ENCODE results near the gene PLA2G4B.
A peak's percentile ranks its signal among the peaks of the same experiment; 100 is the strongest.

The PLA2G4B gene

GRCh38 chr15:41838400-41838897, at the start of gene PLA2G4B:
PLA2G4B (plus strand) TSS chr15:41838847; CDS start chr15:41838914, 67 bp downstream.
- Mint-ChIP-seq H3K27ac (no peak within 1 kb of the TSS), H3K9me3 (no peaks in the 10 kb centered on the region), H3K4me3 (no peak within 1 kb of the TSS), H3K36me3 (peaks cover 6% of the 10 kb centered on the region), H3K4me1 (peaks cover 7% of the 10 kb centered on the region), H3K27me3 (no peaks in the 10 kb centered on the region)
- CTCF ChIA-PET = interaction anchor here (0.7 to 1.5 kb wide), 3 partner anchors 27 to 216 kb away, joined by 3 to 5 read pairs (median 3); no protein-coding TSS in a partner anchor
- no peak for DNase-seq

- Mint-ChIP-seq H3K4me1 (peaks cover 43% of the 10 kb centered on the region), H3K9me3 (no peaks in the 10 kb centered on the region), H3K4me3 (no peak overlapping the region), H3K27ac (peak overlapping the region; percentile 35), H3K36me3 (no peaks in the 10 kb centered on the region), H3K27me3 (no peaks in the 10 kb centered on the region)
- CTCF ChIA-PET = interaction anchor here (2.7 kb wide), 1 partner anchor 15 kb away, joined by 10 read pairs; the partner anchor contains the start of gene MAPKBP1
- no peak for DNase-seq
These were observed 49.4 kb upstream of the PLA2G4B start for GRCh38 chr15:41789236-41789635.

GRCh38 chr15:41789662-41790061, 49.0 kb upstream of the PLA2G4B start:
- Mint-ChIP-seq H3K27ac (no peak overlapping the region), H3K4me3 (no peak overlapping the region), H3K9me3 (no peaks in the 10 kb centered on the region), H3K27me3 (no peaks in the 10 kb centered on the region), H3K36me3 (no peaks in the 10 kb centered on the region), H3K4me1 (peaks cover 45% of the 10 kb centered on the region)
- CTCF ChIA-PET = interaction anchor here (0.5 to 2.7 kb wide), 3 partner anchors 9 to 21 kb away, joined by 4 to 10 read pairs (median 7); partner anchors contain the start of gene MAPKBP1
- DNase-seq = no peak

- H3K36me3 Mint-ChIP-seq = no peaks in the 10 kb centered on the region
- no peak for DNase-seq
- H3K9me3 Mint-ChIP-seq = no peaks in the 10 kb centered on the region
- H3K4me1 Mint-ChIP-seq = peaks cover 48% of the 10 kb centered on the region
- no peaks in the 10 kb centered on the region for H3K27me3 Mint-ChIP-seq
- no peak overlapping the region for H3K4me3 Mint-ChIP-seq
- CTCF ChIA-PET = interaction anchor here (0.5 to 2.7 kb wide), 3 partner anchors 9 to 21 kb away, joined by 4 to 10 read pairs (median 7); partner anchors contain the start of gene MAPKBP1
- no peak overlapping the region for H3K27ac Mint-ChIP-seq
These were observed 48.5 kb upstream of the PLA2G4B start for GRCh38 chr15:41790169-41790568.

- Mint-ChIP-seq H3K4me1 (peaks cover 53% of the 10 kb centered on the region), H3K27ac (peak overlapping the region; percentile 84), H3K36me3 (no peaks in the 10 kb centered on the region), H3K27me3 (no peaks in the 10 kb centered on the region), H3K9me3 (no peaks in the 10 kb centered on the region), H3K4me3 (peak overlapping the region; percentile 54)
- no peak for DNase-seq
- CTCF ChIA-PET = interaction anchor here (1.0 to 2.7 kb wide), 4 partner anchors 11 to 20 kb away, joined by 3 to 10 read pairs (median 6); partner anchors contain the start of gene MAPKBP1
These were observed 47.7 kb upstream of the PLA2G4B start for GRCh38 chr15:41790756-41791546.

GRCh38 chr15:41791547-41791937, 47.1 kb upstream of the PLA2G4B start:
- Mint-ChIP-seq H3K4me1 (peaks cover 59% of the 10 kb centered on the region), H3K4me3 (peak overlapping the region; percentile 54), H3K36me3 (no peaks in the 10 kb centered on the region), H3K9me3 (no peaks in the 10 kb centered on the region), H3K27me3 (no peaks in the 10 kb centered on the region), H3K27ac (peak overlapping the region; percentile 84)
- no peak for DNase-seq
- CTCF ChIA-PET = interaction anchor here (1.0 to 2.4 kb wide), 3 partner anchors 11 to 20 kb away, joined by 3 to 7 read pairs (median 6); partner anchors contain the start of gene MAPKBP1

GRCh38 chr15:41792000-41792637, 46.5 kb upstream of the PLA2G4B start:
- Mint-ChIP-seq H3K27me3 (no peaks in the 10 kb centered on the region), H3K36me3 (no peaks in the 10 kb centered on the region), H3K4me3 (no peak overlapping the region), H3K9me3 (no peaks in the 10 kb centered on the region), H3K27ac (peak overlapping the region; percentile 11), H3K4me1 (peaks cover 64% of the 10 kb centered on the region)
- DNase-seq = no peak
- CTCF ChIA-PET = interaction anchor here (1.0 to 2.4 kb wide), 4 partner anchors 10 to 19 kb away, joined by 3 to 8 read pairs (median 6); partner anchors contain the start of gene MAPKBP1

- Mint-ChIP-seq H3K4me3 (no peak overlapping the region), H3K4me1 (peaks cover 61% of the 10 kb centered on the region), H3K27me3 (no peaks in the 10 kb centered on the region), H3K9me3 (no peaks in the 10 kb centered on the region), H3K36me3 (no peaks in the 10 kb centered on the region), H3K27ac (no peak overlapping the region)
- CTCF ChIA-PET = interaction anchor here (2.8 kb wide), 1 partner anchor 17 kb away, joined by 15 read pairs; no protein-coding TSS in a partner anchor
- DNase-seq = no peak
These were observed 44.6 kb upstream of the PLA2G4B start for GRCh38 chr15:41794081-41794480.

- no peaks in the 10 kb centered on the region for H3K9me3 Mint-ChIP-seq
- H3K36me3 Mint-ChIP-seq = peaks cover 8% of the 10 kb centered on the region
- H3K4me3 Mint-ChIP-seq = no peak overlapping the region
- CTCF ChIA-PET = interaction anchor here (0.6 to 1.8 kb wide), 2 partner anchors 18 to 22 kb away, joined by 3 to 15 read pairs; partner anchors contain the start of gene MAPKBP1
- H3K4me1 Mint-ChIP-seq = peaks cover 40% of the 10 kb centered on the region
- H3K27me3 Mint-ChIP-seq = no peaks in the 10 kb centered on the region
- DNase-seq = no peak
- H3K27ac Mint-ChIP-seq = peak overlapping the region; percentile 75
These were observed 42.4 kb upstream of the PLA2G4B start for GRCh38 chr15:41795996-41796856.

- no peak overlapping the region for H3K27ac Mint-ChIP-seq
- H3K4me1 Mint-ChIP-seq = peaks cover 28% of the 10 kb centered on the region
- no peaks in the 10 kb centered on the region for H3K9me3 Mint-ChIP-seq
- H3K4me3 Mint-ChIP-seq = no peak overlapping the region
- peaks cover 8% of the 10 kb centered on the region for H3K36me3 Mint-ChIP-seq
- no peak for DNase-seq
- no peaks in the 10 kb centered on the region for H3K27me3 Mint-ChIP-seq
- CTCF ChIA-PET = interaction anchor here (1.8 kb wide), 1 partner anchor 23 kb away, joined by 15 read pairs; the partner anchor contains the start of gene MAPKBP1
These were observed 41.3 kb upstream of the PLA2G4B start for GRCh38 chr15:41797201-41797944.

GRCh38 chr15:41798607-41799487, 39.8 kb upstream of the PLA2G4B start:
- no peak overlapping the region for H3K4me3 Mint-ChIP-seq
- H3K4me1 Mint-ChIP-seq = peaks cover 27% of the 10 kb centered on the region
- H3K27me3 Mint-ChIP-seq = no peaks in the 10 kb centered on the region
- no peak for DNase-seq
- H3K27ac Mint-ChIP-seq = no peak overlapping the region
- no peaks in the 10 kb centered on the region for H3K9me3 Mint-ChIP-seq
- CTCF ChIA-PET = no interaction called here
- peaks cover 8% of the 10 kb centered on the region for H3K36me3 Mint-ChIP-seq

- H3K4me3 Mint-ChIP-seq = no peak overlapping the region
- H3K27me3 Mint-ChIP-seq = no peaks in the 10 kb centered on the region
- no peak overlapping the region for H3K27ac Mint-ChIP-seq
- CTCF ChIA-PET = no interaction called here
- H3K36me3 Mint-ChIP-seq = peaks cover 8% of the 10 kb centered on the region
- peaks cover 27% of the 10 kb centered on the region for H3K4me1 Mint-ChIP-seq
- no peaks in the 10 kb centered on the region for H3K9me3 Mint-ChIP-seq
- DNase-seq = no peak
These were observed 39.2 kb upstream of the PLA2G4B start for GRCh38 chr15:41799488-41799805.
